Type B pancreatic cell (in vitro differentiated cells): ENCODE measurements around the gene GRK7. TPM values are rescaled to one million over a fixed set of nuclear protein-coding genes. Genes with fewer than 3 reads are reported as not detected.

ENCODE experiments used
- DNase-seq: peaks from one replicate; pipeline ENCODE4 v3.0.0; 2021; ENCODE audit warnings: mixed read lengths; ENCODE audit not compliant: unreplicated experiment; ENCODE audit errors: extremely low spot score
- H3K27ac Mint-ChIP-seq: 2 replicates; pipeline ENCODE4 v1.8.0; 2021; ENCODE audit warnings: mild to moderate bottlenecking, mixed read lengths
- H3K27me3 Mint-ChIP-seq: 2 replicates; pipeline ENCODE4 v1.8.0; 2021; ENCODE audit warnings: mixed read lengths
- H3K36me3 Mint-ChIP-seq: 2 replicates; pipeline ENCODE4 v1.8.0; 2021; ENCODE audit warnings: mixed read lengths
- H3K4me1 Mint-ChIP-seq: one replicate; pipeline ENCODE4 v1.8.0; 2021; ENCODE audit warnings: mixed read lengths; ENCODE audit not compliant: unreplicated experiment
- H3K4me3 Mint-ChIP-seq: 2 replicates; pipeline ENCODE4 v1.8.0; 2021; ENCODE audit warnings: mild to moderate bottlenecking, mixed read lengths
- H3K9me3 Mint-ChIP-seq: 2 replicates; pipeline ENCODE4 v1.8.0; 2021; ENCODE audit warnings: mixed read lengths
- CTCF ChIP-seq: fragments of 200-600 bp; sonication (generic); conservative IDR thresholded peaks from 2 replicates; pipeline ENCODE4 v1.5.0; 2021; ENCODE audit warnings: antibody characterized with exemption, mild to moderate bottlenecking
- total RNA-seq: library from RNA; stranded (reverse); gene quantifications from 2 replicates; pipeline ENCODE4 v1.2.1, GENCODE V29; 2021; ENCODE audit warnings: low replicate concordance

Gene GRK7
- total RNA-seq, 1 donor from 2014 or later: 0.10 TPM

GRCh38 chr3:141795741-141796080, 32.5 kb downstream of the GRK7 start:
- H3K9me3 Mint-ChIP-seq: no peaks in the 10 kb centered on the region
- peaks cover 16% of the 10 kb centered on the region for H3K4me1 Mint-ChIP-seq
- H3K4me3 Mint-ChIP-seq: peak overlapping the region; percentile 6
- TF ChIP-seq CTCF: no peak
- H3K36me3 Mint-ChIP-seq: no peaks in the 10 kb centered on the region
- peaks cover 3% of the 10 kb centered on the region for H3K27me3 Mint-ChIP-seq
- H3K27ac Mint-ChIP-seq: no peak overlapping the region
- DNase-seq: no peak

GRCh38 chr3:141796081-141796888, 33.1 kb downstream of the GRK7 start:
- Mint-ChIP-seq H3K27me3 (peaks cover 3% of the 10 kb centered on the region), H3K27ac (no peak overlapping the region), H3K4me3 (peak overlapping the region; percentile 6), H3K36me3 (no peaks in the 10 kb centered on the region), H3K4me1 (peaks cover 16% of the 10 kb centered on the region), H3K9me3 (no peaks in the 10 kb centered on the region)
- TF ChIP-seq CTCF: no peak
- no peak for DNase-seq

- TF ChIP-seq CTCF: no peak
- no peak for DNase-seq
- H3K36me3 Mint-ChIP-seq: no peaks in the 10 kb centered on the region
- peak overlapping the region; percentile 83 for H3K4me3 Mint-ChIP-seq
- peaks cover 3% of the 10 kb centered on the region for H3K27me3 Mint-ChIP-seq
- peaks cover 16% of the 10 kb centered on the region for H3K4me1 Mint-ChIP-seq
- H3K27ac Mint-ChIP-seq: peak overlapping the region; percentile 65
- H3K9me3 Mint-ChIP-seq: no peaks in the 10 kb centered on the region
Measured at GRCh38 chr3:141796889-141797781, 33.9 kb downstream of the GRK7 start.

GRCh38 chr3:141797819-141798447, 34.7 kb downstream of the GRK7 start:
- DNase-seq: no peak
- TF ChIP-seq CTCF: no peak
- Mint-ChIP-seq H3K4me3 (peak overlapping the region; percentile 83), H3K9me3 (no peaks in the 10 kb centered on the region), H3K27me3 (peaks cover 4% of the 10 kb centered on the region), H3K36me3 (no peaks in the 10 kb centered on the region), H3K4me1 (peaks cover 16% of the 10 kb centered on the region), H3K27ac (peak overlapping the region; percentile 65)

GRCh38 chr3:141798448-141798845, 35.2 kb downstream of the GRK7 start:
- Mint-ChIP-seq H3K27me3 (peaks cover 4% of the 10 kb centered on the region), H3K4me3 (no peak overlapping the region), H3K27ac (no peak overlapping the region), H3K36me3 (no peaks in the 10 kb centered on the region), H3K4me1 (peaks cover 16% of the 10 kb centered on the region), H3K9me3 (no peaks in the 10 kb centered on the region)
- no peak for TF ChIP-seq CTCF
- no peak for DNase-seq
